HAP-1 (cell line): Measurements from ENCODE around the gene PBRM1.

Experiments used
- DNase-seq, 2 experiments: peaks; one replicate each; pipeline ENCODE4 v3.0.0-alpha.2; 2016 to 2020; ENCODE audit warnings: low spot score in 2 of 2
- H3K27me3 ChIP-seq: fragments of 250-450 bp; sonication (Bioruptor Pico); 2 replicates; pipeline ENCODE4 v1.5.1; 2020; ENCODE audit warnings: low read depth, mild to moderate bottlenecking, moderate library complexity
- H3K36me3 ChIP-seq: fragments of 250-450 bp; sonication (Bioruptor Pico); replicated peaks from 2 replicates; pipeline ENCODE4 v1.5.1; 2020; ENCODE audit warnings: mild to moderate bottlenecking
- H3K4me1 ChIP-seq: fragments of 250-450 bp; sonication (Bioruptor Pico); 2 replicates; pipeline ENCODE4 v1.5.1; 2020; ENCODE audit warnings: mild to moderate bottlenecking
- H3K4me3 ChIP-seq: fragments of 250-450 bp; sonication (Bioruptor Pico); 2 replicates; pipeline ENCODE4 v1.5.1; 2020; ENCODE audit warnings: mild to moderate bottlenecking, moderate library complexity
- H3K9me3 ChIP-seq: fragments of 250-450 bp; sonication (Bioruptor Pico); 2 replicates; pipeline ENCODE4 v1.5.1; 2020; ENCODE audit warnings: mild to moderate bottlenecking, moderate library complexity
- in situ Hi-C: fragments of 300-500 bp; cut with MboI; formaldehyde crosslinking; loops from 3 replicates; pipeline ENCODE4 v1.14.3; 2020; ENCODE audit warnings: low sequenced_read_pairs, inconsistent platforms, mixed read lengths

The PBRM1 gene

DNA sequence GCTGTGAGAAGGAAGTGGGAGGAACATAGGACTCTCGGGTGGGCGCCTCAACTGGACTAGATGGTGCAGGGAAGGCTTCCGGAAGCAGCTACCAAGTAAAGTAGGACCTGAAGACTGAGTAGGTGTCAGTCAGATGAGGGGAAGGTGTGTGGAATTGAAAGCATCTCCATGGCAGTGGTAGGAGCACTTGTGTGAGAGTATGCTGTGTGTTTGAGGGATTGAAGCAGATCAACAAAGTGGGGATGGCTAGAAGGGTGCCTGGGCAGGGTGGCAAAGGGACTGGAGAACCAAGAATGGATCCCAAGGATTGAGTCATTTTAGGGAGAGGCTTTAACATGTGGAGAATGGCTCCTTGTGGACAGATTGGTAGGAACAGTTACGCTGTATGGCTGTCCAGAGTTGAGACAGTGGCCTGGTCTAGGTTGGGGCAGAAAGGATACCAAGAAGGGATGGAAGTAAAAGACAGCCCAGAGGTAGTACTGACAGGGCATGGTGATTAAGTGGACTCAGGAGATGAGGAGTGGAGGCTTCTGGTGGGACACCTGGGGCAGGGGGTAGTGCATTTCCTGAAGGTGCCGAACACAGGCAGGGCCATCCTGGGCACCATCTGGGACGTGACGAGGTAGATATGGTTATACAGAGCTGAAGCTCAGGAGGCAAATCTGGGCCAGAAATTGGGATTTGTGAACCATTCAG, 147.8 kb downstream of the PBRM1 start:
- in situ Hi-C loops, result loop anchor here (10.0 kb wide), 1 partner anchor 147 kb away; the partner anchor contains the start of genes GNL3 and PBRM1
- H3K4me3 ChIP-seq, result peak overlapping the region; percentile 65
- H3K27me3 ChIP-seq, result no peaks in the 10 kb centered on the region
- H3K36me3 ChIP-seq, result peaks cover 22% of the 10 kb centered on the region
- peaks cover 15% of the 10 kb centered on the region for H3K4me1 ChIP-seq
- DNase-seq, result no peak
- H3K9me3 ChIP-seq, result no peaks in the 10 kb centered on the region

DNA sequence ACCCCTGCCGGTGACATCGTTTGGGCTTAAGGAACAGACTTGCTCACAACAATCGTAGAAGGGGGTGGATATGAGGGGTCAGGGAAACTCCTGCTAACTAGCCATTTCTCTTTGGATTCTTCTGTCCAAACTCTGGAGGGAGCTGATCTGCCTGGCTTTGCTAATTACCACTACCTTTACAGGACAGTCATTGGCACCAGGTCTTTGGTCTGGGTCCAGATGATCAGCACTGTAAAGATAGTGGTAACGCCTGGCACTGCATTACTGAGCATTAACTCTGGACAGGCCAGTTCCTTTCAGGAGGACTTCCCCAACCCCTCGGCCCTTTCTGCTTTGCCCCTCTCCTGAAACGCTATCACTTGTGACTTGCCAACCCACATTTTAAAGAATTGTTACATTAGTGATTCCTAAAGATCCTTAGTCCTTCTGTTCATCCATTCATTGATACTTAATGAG, 148.5 kb downstream of the PBRM1 start:
- in situ Hi-C loops, result loop anchor here (10.0 kb wide), 1 partner anchor 148 kb away; the partner anchor contains the start of genes GNL3 and PBRM1
- no peak for DNase-seq
- Histone ChIP-seq H3K4me1 (peaks cover 17% of the 10 kb centered on the region), H3K4me3 (peak overlapping the region; percentile 65), H3K27me3 (no peaks in the 10 kb centered on the region), H3K9me3 (no peaks in the 10 kb centered on the region), H3K36me3 (peaks cover 22% of the 10 kb centered on the region)

DNA sequence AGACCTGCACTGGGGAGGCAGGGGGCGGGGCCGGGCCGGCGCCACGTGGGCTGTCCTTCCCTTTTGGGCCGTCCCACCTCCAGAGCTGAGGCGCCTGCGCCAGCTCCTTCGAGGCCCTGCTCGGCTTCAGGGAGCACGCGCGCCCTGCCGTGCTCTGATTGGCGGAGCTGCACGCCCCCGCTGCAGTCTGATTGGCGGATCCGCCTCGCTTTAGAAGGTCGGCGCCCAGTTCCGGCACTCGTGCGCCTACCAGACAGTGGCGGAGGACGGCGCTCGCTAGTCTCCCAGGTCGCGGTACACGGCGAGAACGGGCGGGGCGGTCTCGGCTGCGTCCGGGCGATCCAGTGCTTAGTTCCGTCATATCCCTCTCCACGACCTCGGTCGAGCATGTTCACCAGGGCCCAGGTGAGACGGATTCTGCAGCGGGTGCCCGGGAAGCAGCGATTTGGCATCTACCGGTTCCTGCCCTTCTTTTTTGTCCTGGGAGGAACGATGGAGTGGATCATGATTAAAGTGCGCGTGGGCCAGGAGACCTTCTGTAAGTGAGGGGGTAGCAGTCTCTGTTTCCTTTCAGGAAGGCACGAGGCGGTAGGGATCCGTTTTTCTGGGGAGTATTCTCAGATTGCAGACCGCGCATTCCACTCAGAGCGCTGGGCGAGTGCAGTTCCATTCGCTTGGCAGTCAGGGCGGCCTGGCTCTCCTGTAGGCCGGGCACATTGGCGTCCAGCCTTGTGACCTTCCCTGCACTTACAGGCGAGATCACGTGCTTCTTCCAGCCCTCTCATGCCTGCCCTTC, 149.1 kb downstream of the PBRM1 start, which contains the start of gene UQCC5:
Gene UQCC5 (plus strand): TSS at position 237 of the 796 bp plus-strand sequence. CDS start 151 bp downstream, at position 388.
- H3K9me3 ChIP-seq, result no peaks in the 10 kb centered on the region
- DNase-seq, result peak; percentile 97 to 98
- H3K27me3 ChIP-seq, result no peaks in the 10 kb centered on the region
- peaks cover 19% of the 10 kb centered on the region for H3K36me3 ChIP-seq
- peak within 1 kb of the TSS; percentile 65 for H3K4me3 ChIP-seq
- peaks cover 20% of the 10 kb centered on the region for H3K4me1 ChIP-seq
- in situ Hi-C loops, result loop anchor here (10.0 kb wide), 1 partner anchor 148 kb away; the partner anchor contains the start of genes GNL3 and PBRM1

DNA sequence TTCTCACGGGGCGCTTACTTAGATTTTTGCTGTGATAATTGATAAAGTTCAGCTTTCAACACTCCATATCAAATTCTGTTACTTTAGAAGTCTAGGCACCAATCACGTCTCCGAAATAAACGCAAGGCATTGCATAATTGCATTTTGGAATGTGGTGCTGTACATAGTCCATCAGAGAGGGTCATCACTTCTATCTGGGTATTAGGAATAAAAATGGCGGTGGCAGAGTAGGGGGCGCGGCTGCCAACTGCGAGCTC, 149.7 kb downstream of the PBRM1 start:
- no peaks in the 10 kb centered on the region for H3K9me3 ChIP-seq
- in situ Hi-C loops, result loop anchor here (10.0 kb wide), 1 partner anchor 149 kb away; the partner anchor contains the start of genes GNL3 and PBRM1
- no peak overlapping the region for H3K4me3 ChIP-seq
- H3K4me1 ChIP-seq, result peaks cover 20% of the 10 kb centered on the region
- no peak for DNase-seq
- H3K27me3 ChIP-seq, result no peaks in the 10 kb centered on the region
- H3K36me3 ChIP-seq, result peaks cover 14% of the 10 kb centered on the region

DNA sequence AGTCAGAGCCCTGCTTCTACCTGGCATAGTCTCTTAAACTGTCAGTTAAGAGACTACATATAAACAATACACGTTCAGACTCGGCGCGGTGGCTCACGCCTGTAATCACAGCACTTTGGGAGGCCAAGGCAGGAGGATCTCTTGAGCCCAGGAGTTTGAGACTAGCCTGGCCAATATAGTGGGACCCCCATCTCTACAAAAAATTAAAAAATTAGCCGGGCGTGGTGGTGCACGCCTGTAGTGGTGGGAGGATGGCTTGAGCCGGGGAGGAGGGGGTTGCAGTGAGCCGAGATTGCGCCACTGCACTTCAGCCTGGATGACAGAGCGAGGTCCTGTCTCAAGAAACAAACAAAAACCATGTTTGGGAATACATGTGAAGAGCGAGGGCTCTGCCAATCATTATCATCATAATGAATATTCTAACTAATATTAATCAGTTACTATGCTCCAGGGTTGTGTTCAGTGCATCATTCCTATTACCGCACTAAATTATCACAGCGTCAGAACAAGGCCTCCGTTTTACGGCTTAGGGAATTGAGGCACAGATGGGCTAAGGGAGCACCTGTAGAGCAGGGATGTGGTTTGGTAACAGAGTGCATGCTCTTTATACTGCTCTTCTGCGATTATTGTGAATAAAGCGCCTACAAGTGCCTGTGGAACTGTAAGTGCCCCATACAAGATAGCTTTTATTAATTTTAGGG, 150.2 kb downstream of the PBRM1 start:
- Histone ChIP-seq H3K9me3 (no peaks in the 10 kb centered on the region), H3K27me3 (no peaks in the 10 kb centered on the region), H3K4me3 (no peak overlapping the region), H3K4me1 (peaks cover 20% of the 10 kb centered on the region), H3K36me3 (peaks cover 12% of the 10 kb centered on the region)
- in situ Hi-C loops, result loop anchor here (10.0 kb wide), 1 partner anchor 149 kb away; the partner anchor contains the start of genes GNL3 and PBRM1
- peak in 1 of 2 experiments; percentile 8 for DNase-seq

DNA sequence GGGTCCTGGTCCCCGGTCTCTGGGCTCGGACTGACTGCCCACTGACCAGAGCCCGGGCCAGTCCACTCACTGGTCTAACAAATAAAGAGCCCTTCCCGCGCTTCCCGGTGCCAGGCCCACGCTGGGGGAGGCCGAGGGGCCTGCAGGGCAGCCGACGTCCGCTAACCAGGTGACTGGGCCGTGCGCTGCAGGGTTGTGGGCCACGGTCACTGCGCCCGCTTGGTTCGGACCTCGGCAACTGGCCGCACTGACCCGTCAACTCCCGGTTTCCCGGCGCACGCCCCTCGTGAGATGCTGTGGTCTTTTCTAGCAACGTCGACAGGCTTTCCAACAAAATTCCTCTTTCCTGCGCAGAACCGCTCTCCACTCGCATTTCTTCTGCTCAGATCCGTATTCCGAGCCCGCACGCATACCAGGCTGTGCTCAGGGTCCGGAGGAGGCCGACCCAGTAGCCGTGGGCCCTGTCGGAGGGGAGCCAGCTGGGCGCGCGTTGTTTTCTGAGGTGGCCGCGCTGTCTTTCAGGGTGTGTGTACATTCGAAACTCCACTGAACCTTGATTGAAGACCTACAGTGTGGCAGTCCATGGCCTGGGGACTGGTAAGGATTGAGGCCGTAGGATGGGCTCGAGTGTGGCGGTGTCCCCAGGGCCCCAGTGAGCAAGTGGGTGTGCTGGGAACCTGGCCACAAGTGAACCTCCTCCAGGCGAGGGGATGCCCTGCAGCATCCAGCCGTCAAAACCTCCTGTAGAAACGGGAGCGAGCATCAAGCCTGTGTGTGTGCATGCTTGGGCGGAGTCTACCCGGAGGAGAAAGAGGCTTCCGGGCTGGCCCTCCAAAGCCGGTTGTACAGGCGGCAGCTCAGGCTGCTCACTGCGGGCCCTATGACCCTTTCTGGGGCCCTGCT, 151.2 kb downstream of the PBRM1 start:
- peak in 1 of 2 experiments; percentile 53 for DNase-seq
- Histone ChIP-seq H3K36me3 (peaks cover 14% of the 10 kb centered on the region), H3K9me3 (no peaks in the 10 kb centered on the region), H3K27me3 (no peaks in the 10 kb centered on the region), H3K4me1 (peaks cover 20% of the 10 kb centered on the region), H3K4me3 (peak overlapping the region; percentile 52)
- in situ Hi-C loops, result loop anchor here (10.0 kb wide), 1 partner anchor 150 kb away; the partner anchor contains the start of genes GNL3 and PBRM1

DNA sequence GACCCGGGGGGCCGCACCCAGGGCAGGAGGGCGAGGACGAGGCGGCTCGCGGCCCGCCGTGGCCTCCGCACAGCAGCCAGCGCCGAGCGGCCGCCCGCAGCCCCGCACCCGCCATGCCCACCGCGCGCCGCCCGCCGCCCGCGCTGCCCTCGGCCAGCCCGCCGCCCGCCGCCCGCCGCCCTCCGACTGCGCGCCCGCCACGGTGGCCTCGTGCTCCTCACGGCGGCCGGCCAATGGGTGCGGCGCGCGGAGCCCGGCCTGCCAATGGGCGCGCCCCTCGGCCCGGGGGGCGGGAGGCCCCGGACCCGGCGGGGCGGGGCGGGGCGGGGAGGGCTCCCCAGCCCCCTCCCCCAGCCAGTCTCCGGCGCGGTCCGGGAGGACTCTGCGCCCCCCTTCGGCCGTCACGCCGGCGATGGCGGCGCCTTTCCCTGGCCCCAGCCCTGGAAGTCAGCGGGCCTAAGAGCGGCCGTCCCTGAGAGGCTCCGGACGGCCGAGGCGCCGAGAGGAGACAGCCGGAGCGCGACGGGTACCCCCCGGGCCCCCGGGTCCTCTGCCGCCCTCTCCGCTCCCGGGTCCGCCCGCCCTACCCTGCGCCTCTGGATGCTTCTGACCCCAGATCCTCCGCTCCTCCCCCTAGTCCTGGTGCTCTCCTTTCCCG, 152.0 kb downstream of the PBRM1 start, which contains the start of gene NT5DC2:
Gene NT5DC2 (minus strand): TSS at position 235 of the 658 bp plus-strand sequence. CDS start 120 bp downstream, at position 115.
- H3K4me3 ChIP-seq, result peak within 1 kb of the TSS; percentile 81
- H3K27me3 ChIP-seq, result no peaks in the 10 kb centered on the region
- no peaks in the 10 kb centered on the region for H3K9me3 ChIP-seq
- peaks cover 20% of the 10 kb centered on the region for H3K4me1 ChIP-seq
- DNase-seq, result peak; percentile 69 to 84
- peaks cover 22% of the 10 kb centered on the region for H3K36me3 ChIP-seq
- in situ Hi-C loops, result loop anchor here (10.0 kb wide), 1 partner anchor 151 kb away; the partner anchor contains the start of genes GNL3 and PBRM1

DNA sequence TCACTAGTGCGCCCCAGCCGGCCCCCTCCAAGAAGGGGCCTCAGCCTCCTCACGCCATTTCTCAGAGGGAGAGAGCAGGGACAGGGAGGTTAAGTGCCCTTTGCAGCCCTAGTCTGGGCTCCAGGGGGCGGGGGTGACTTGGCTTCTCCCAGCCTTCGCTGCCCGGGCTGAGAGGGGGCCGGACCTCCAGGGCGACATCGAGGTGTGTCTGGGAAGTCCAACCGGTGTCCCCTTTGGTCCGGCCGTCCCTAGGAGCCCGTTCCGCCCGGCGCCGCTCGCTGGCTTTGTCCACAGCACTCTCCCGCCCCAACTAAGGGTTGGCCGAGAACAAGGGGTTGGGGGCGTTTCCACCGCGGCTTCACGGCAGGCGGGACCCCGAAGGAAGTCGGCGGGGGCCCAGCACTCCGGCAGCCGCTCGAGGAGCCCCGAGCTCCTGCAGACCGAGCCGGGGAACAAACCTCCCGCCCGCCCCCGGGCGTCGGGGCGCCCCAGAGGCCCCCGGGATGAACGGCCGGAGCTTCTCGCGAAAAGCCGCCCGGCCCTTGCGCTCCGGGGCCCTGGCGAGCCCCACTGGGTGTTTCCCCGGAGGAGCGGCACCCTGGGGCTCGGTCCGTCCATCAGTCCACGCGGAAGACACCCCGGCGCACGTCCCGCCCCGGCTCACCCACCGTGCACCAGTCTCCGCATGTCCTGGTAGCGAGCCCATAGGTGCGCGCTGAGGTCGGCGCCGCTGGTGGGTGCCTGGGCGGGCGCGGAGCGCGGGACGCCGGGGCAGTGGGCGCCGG, 152.7 kb downstream of the PBRM1 start:
- peaks cover 29% of the 10 kb centered on the region for H3K36me3 ChIP-seq
- H3K4me3 ChIP-seq, result peak overlapping the region; percentile 81
- in situ Hi-C loops, result loop anchor here (10.0 kb wide), 1 partner anchor 152 kb away; the partner anchor contains the start of genes GNL3 and PBRM1
- no peaks in the 10 kb centered on the region for H3K9me3 ChIP-seq
- DNase-seq, result peak in 1 of 2 experiments; percentile 57
- no peaks in the 10 kb centered on the region for H3K27me3 ChIP-seq
- H3K4me1 ChIP-seq, result peaks cover 19% of the 10 kb centered on the region

DNA sequence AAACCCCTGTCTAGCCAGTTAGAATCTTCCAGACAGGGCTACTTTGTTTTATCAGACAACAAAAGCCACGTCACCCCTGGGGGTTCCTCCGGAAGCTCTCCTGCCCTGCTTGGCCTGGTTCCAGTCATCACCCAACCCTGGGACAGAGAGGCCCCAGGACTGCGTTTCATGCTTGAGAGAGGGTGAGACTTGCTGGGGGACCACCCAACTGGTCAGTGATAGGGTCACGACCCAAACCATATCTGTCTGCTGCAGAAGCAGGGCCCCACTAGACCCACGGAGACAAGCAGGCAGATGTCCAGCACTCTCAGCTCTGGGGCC, 153.2 kb downstream of the PBRM1 start:
- peak in 1 of 2 experiments; percentile 49 for DNase-seq
- Histone ChIP-seq H3K4me3 (peak overlapping the region; percentile 81), H3K36me3 (peaks cover 32% of the 10 kb centered on the region), H3K4me1 (peaks cover 15% of the 10 kb centered on the region), H3K27me3 (no peaks in the 10 kb centered on the region), H3K9me3 (no peaks in the 10 kb centered on the region)
- in situ Hi-C loops, result loop anchor here (10.0 kb wide), 1 partner anchor 152 kb away; the partner anchor contains the start of genes GNL3 and PBRM1

DNA sequence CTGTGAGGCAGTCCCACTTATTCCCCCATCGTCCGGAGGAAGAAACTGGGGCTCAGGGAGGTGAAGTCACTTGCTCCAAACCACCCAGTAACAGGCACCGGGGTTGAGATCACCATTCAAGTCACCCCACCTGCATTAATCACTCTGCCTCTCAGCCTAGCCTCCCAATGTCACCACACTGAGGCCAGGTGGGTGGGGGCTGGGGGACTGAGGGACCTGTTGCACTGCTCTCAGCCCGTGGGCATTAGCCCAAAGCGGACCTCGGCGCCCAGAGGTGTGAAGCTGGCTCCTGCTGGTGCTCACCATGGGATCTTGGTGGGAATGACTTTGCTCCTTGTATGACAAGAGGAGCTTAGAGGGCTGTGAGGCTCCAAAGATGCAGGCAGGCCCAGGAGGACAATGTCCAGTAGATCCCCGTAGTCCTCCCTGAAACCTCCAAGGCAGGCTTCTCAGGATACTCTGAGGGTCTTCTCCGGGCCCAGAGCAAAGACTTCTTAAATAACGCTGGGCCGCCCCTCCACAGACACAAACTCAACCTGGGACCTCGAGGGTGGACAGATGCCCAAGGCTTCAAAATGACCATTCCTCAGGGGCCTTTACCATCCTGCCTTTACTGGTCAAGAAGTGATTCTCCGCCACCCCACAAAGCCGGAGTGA, 153.7 kb downstream of the PBRM1 start:
- Histone ChIP-seq H3K9me3 (no peaks in the 10 kb centered on the region), H3K36me3 (peaks cover 37% of the 10 kb centered on the region), H3K27me3 (no peaks in the 10 kb centered on the region), H3K4me3 (peak overlapping the region; percentile 81), H3K4me1 (peaks cover 15% of the 10 kb centered on the region)
- in situ Hi-C loops, result loop anchor here (10.0 kb wide), 1 partner anchor 153 kb away; the partner anchor contains the start of genes GNL3 and PBRM1
- peak in 1 of 2 experiments; percentile 10 for DNase-seq
